GM19397 (cell line): Measurements from ENCODE around the gene GTF3C1.

Experiments
- ATAC-seq: cut with Tn5 transposase; IDR thresholded peaks from one replicate; pipeline ENCODE4 v1.9.1; 2021; ENCODE audit warnings: mild to moderate bottlenecking, moderate library complexity; ENCODE audit not compliant: unreplicated experiment

Gene GTF3C1

DNA sequence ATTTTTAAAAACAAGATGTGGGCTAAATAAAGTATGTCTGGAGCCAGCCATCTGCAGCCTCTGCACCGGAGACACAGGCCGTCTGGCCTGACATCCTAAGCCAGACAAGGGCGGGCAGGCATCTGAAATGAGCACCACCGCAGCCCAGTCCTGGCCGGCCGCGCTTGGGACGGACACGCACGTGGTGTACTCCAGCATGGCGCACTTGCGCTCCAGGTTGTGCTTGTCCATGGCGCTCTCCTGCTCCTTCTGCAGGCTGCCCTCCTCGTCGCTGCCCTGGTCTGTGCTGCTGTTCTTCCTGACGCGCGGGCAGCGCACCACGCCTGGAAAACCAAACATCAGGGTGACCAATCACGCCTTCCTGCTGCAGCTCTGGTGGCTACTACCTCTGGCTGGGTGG is 60.3 kb downstream of the GTF3C1 start:
- ATAC-seq: no peak

DNA sequence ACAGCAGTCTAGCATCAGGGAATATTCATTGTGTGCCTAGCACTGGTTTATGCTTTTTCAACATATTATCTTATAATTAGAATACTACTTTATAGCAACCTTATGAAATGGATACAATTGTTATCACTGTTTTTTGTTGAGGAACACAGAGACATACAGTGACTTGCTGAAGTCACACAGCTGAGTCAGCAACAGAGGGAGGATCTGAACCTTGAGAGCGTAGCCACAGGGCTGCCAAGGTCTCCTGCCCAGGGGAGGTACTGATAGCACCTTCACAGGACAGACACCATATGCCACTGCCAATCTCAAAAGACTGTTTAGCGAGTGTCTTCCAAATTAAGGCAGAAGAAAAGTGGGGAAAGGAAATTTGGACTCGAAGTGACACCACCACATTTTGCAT is 63.0 kb downstream of the GTF3C1 start:
- no peak for ATAC-seq

DNA sequence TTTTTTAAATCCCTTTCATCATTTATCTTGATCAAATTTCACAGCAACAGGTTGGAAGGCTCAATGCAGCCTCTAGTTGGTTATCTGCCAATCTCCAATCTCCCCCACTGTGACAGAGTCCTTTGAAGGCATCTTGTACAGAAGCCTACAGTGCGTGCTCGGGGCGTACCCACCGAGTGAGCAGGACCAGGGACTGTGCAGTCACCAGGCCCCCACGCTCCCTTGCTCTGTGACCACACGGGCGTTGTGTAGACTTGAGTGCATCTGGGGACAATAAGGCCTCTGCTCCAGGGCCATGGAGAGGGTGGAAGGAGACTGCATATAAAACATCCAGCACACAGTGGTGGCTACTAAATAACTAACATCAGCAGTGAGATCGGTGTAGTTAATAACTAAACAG is 63.4 kb downstream of the GTF3C1 start:
- ATAC-seq: no peak

DNA sequence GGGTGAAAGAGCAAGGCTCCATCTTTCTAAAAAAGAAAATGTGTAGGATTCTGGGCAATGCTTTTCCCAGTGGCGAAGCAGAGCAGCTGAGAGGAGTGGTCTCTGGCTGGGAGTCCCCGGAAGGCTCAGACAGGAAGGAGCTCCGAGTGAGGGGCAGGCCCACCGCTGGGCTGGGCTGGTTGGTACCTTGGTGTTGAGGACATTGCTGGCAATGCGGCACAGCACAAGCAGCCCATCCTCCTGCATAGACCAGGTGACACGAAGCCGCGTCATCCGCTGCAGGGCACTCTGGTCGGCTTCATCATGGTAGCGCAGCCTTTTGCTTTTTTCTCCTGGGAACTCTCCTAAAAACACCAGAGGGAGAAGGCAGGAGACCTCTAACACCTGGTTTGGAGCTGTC is 63.9 kb downstream of the GTF3C1 start:
- no peak for ATAC-seq

DNA sequence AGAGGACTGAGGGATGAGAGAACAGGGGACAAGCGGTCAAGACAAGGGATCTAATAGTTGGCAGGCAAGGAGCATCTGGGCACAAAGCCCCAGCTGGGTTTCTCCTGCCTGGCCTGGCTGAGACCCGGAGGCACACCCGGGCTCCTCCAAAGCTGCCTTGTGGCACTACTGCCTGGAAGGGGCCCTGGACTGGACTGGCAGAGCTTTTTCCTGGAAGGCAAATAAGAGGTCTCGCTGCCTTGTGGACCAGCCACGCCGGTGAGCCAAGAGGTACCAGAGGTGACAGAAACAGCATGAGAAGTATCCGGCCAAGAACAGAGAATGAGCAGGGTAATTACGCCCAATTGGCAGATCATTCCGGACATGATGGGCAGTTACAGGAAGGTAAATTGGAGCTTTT is 64.6 kb downstream of the GTF3C1 start:
- no peak for ATAC-seq

DNA sequence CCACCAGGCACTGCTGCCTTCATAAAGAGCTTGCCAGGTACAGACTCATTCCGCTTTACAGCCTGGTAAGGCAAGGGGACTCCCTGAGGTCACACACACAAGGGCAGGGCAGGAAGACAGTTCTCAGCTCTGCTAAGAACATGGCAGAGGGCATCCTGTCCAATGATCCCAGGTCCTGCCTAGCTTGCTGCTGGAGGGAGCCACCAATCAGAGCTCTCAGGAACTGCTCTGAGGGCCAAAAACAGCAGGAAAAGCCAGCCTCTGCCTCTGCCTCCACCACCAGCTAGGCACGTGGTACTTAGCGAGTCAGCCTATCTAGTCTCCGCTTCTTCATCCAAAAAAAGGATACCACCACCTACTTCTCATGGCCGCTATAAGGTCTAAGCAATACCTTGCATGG is 66.1 kb downstream of the GTF3C1 start:
- no peak for ATAC-seq

DNA sequence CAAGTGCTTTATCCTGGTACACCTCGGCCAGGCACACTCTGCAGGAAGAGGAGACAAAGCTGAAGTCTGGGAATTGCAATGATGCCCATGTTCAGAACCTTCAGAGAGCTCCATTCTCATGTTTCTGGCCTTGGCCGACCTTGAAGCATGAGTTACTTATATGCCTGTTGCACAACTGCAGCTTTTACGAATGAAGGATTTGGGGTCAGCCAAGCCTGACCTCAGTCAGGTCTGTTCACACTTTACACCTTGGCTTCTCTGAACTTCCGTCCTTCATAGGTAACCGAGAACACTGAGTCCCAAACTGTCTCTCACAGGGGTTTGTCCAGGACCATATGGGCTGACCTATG is 66.7 kb downstream of the GTF3C1 start:
- ATAC-seq: no peak

DNA sequence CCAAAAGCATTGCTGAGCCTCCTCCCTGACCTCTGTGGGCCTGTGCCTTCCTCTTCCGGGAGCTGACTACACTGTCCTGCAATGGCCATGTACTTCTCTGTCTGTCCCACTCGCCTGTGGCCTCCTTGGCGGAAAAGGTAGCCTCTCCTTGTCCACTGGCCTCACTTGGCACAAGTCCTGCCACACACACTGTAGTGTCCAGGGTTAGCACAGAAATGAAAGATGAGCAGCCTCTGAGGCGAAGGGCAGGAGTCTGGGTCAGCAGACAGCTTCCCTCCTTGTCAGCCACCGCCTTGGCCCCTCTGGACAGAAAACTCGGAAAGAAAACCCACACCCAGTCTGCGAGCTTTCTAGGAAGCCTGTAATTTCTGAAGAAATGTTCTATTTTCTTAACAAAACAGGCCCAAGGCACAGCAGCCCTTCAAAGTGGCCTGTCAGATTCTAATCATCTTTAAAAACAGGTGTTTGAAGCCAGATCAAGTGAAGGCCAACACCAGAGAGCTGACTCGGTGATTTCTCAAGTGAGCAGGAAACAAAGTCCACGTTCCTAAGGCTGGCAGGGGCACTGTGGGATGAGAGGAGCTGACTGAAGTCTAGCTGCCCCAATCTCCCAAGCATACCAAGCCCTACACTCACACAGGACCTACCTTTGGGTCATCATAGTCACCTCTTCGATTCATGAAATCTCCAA is 67.2 kb downstream of the GTF3C1 start:
- no peak for ATAC-seq

DNA sequence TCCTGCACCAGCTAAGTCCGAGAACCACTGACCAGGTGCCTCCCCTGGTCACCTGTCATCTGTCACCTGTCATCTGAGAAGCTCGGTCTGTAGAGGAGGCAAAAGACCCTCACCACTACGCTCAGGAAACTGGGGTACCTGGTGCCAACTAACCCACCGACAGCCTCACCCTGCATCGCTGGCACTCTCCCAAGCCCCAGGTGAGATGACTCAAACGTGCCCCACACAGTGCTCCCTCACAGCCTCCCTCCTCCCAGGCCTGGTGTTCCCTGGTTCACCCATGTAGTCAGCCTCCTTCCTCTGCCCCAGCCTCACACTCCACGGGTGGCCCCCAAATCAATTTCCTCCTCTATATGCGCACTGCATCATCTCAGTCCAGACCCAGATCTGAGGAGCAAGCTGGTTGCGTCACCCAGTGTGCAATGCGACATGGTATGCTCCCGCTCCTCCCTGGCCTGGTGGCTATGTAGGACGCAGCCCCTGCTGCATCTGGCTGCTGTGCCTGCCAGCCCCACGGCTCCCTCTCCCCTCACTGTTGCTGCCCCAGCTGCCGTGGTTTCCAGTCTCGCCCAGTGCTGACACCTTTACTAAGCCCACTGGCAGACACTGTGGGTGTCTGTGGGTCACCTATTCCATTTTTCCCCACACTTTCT is 68.3 kb downstream of the GTF3C1 start:
- no peak for ATAC-seq

DNA sequence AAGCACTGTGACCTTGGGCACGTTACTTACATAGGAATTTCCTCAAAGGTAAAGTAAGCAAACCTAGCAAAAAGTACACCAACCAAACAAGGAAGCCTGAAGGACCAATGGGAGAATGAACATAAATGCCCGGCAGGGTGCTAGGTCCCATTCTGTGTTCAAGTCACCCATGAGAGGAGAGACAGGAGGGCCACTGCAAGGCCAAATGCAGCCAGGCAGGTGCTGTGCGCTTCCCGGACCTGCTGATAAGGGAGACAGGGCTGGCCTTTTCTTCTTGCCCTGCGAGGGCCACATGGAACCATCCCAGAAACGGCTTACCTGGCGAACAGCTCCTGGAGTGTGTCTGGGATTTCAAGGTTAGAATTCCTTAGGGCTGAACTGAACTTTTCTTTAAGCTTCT is 69.0 kb downstream of the GTF3C1 start:
- ATAC-seq: no peak

DNA sequence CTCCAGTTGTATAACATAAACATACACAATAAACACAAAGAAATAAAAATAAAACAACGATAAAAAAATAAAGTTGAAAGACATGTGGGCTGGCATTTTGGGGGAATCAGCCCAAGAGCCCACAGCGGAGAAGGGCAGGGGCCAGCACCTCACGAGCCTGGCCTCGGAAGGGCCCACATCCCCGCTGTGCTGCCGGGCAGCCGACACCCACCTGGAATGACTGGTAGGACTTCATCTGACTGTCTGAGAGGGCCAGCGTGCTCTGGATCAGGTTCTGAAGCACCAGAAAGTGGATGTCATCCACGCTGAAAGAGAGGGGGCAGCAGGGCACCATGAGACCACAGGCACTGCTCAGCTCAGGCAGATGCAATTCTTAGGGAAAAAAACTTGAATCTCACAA is 73.5 kb downstream of the GTF3C1 start:
- no peak for ATAC-seq

DNA sequence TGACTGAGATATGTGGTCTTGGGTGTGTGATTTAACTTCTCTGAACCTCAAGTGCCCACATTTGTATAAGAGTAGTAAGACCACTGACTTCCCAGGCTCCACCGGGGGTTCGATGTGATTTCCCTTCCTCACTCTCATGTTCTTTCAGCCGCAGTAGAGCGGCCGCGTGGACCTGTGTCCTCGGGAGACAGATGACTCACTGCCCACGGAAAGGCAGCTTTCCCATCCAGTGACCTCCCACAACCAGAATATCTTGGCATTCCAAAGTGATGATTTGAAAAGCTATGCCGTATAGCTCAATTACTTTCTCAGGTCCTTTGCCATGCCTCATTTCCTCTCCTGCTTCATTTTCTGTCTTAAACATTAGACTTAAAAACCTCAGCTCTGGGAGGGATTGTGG is 74.2 kb downstream of the GTF3C1 start:
- ATAC-seq: no peak

DNA sequence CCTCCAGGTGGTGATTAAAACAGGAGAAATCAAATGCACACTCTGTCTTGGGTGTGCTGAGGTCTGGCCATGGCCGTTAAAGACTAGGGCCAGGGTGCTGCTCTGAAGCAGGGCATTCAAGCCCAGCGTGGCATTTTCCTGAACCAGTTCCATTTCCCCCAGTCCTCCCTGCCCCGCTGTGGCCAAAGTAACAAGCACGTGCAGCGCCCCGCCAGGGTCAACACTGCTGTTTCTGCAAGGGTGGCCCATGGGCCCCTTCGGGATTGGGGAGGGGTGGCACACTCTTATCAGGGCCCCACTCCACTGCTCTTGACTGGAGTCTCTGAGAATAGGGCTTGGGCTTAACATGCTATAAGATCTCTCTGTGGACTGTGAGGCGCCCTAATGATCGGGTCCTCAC is 74.8 kb downstream of the GTF3C1 start:
- no peak for ATAC-seq

DNA sequence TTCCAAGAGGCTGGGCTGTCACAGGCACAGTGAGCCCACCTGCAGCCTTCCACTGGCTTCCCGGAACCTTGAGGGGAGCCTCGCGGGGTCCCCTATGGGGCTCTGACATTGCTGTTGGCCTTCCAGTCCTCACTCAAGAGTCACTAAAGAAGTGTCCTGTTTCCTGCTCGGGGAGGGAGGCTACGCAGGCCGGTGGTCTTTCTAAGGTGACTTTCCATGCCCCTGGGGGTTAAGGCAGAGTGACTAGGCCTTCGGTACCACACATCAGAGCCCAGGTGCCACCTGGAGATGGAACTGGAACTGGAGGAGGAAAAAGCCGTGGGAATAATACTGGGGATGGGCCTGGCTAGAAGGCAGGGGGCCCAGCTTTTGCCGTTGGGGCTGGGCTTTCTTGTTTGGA is 75.7 kb downstream of the GTF3C1 start:
- ATAC-seq: no peak

DNA sequence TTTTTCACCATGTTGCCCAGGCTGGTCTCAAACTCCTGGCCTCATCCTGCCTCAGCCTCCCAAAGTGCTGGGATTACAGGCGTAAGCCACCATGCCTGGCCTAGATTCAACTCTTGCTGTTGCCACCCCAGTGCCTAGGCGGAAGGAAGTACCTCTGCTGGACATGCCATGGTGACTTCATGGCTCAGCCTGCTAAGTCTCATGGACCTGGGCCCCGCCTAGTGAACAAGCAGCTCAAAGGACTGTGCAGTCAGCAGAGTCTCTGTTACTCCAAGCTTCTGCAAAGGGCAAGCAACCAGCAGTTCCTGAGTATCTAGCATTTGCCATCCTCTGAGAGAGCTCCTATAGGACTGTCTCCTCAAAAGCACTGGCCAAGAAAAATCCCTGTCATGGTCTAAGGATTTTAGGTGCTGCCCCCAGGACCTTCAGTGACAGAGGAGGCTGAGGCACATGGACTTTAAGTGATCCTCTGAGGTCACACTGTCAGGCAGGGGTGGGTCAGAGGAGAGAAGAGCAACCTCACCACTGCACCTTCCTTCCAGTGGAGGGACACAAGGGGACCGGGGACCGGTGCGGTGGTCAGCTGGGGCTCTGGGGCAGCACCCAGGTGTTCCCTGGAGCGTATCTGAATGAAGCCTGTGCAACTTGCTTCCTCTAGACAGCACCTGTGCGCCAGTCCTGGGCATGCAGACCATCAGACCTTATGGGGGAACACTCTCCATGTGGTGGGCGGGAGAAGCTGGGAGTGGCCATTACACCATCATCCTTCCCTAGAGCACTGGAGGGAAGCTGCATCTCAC is 76.4 kb downstream of the GTF3C1 start:
- no peak for ATAC-seq

DNA sequence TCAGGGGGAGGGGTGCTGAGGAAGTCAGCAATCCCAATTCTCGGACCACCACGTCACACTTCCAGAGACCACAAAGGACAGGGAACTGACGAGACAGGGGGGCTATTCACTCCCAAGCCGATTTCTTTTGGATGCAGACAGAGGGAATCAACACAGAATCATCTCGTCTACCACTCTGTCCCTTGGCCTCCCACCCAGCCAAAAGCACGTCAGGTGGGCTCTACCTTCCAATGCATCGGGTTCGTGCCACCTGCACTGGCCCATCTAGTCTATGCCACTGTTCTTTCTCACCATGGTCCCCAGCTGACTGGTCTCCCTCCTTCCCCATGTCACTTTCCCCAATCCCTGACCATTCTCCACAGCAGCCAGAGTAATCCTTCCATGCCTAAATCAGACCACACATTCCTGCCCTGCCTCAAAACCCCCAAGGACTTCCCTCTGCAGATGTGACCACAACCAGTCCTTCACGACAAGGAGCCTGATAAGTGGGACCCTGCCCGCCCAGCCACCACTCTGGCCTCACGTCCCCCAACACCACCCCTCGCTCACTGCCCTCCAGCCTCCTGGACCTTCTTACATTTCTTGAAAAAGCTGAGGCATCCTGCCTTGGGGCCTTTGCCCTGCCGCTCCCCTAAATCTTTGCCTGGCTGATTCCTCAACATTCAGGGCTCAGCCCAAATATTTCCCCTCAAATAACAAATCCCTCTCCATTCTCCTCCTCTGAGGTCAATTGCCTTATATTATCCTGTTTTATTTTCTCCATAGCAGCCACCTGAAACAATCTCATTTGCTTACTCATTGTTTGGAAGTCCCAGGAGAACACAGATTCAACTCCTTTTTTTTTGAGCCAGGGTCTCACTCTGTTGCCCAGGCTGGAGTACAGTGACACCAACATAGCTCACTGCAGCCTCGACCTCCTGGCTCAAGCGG is 77.4 kb downstream of the GTF3C1 start:
- no peak for ATAC-seq

DNA sequence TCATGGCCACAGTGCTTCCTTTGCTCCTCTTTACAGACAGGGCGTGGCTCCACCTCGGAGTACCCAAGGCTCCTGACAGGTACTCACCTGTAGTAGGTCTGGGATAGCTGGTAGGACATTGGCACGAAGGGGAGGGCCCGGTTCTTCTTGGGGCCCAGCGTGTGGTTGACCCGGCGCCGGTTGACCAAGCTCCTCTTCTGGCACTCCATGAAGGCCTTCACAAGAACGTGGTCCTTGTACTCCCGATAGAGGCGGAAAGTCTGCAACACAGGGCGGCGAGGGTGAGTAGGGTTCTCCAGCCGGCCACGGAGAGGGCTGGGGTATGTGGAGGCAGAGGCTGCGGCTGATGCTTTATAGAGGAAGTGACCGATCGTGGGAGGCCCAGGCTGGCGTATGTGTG is 78.1 kb downstream of the GTF3C1 start:
- ATAC-seq: no peak

DNA sequence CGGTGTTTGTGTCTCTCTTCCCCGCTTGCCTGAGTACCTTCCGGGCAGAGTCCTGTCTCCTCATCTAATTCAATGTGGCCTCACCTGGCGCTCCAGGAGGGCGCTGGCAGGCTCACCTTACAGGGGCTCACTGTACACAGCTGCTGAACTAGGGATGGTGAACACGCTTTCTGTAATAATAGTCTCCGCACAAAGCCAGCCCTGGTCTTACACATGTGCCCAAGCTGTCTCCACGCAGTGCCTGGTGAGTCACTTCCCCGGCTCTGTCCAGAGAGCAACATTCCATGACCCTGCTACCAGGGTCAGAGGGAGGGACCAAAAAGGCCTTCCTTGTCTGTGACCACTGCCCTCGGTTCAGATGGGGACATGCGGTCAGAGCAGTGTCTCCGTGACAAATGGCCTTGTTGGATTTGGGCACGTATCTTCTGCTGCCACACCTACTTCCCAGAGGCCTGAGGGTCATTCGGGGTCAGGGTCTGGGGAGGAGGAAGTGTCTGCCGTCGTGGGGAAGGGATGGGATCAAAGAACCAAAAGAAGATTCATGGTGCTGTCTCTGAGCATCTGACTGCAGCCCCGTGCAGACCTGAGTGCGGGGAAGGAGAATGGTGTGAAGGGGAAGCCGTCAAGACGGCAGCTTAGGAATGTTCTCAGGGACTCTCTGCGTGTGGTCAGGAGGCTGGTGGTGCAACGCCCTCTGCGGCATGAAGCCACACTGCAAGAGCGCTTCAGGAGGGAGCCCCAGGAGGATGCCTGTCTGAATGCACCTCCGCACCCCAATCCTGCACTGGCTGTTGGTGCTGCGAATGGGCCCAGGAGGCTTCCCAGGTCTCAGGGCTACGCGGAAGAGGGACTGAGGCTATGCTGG is 78.9 kb downstream of the GTF3C1 start:
- ATAC-seq: no peak

DNA sequence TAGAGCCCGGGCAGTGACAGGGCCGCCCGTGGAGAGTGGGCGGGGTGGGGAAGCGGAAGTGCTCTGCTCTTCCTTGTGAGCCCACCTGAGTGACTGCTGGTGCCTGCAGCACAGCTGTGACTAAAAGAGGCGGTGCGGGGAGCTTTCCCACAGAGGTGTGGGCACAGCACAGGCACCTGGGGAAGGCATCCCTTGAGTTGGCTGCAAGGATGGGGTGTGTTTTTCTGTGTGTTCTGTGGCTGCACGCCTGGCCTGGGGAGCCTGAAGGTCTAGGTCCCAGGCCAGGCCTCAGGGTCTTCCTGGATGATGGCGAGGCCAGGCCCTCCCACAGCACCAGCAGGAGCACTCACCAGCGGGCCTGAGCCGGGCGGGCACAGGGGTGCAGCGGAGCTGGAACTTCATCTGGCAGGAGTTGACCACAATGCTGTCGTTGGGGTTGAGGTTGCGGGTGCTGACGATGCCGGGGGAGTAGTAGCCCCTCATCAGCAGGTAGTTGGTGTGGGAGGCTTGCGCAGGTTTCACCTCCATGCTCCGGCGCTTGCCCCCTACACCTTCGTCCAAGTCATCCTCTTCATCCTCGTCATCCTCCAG is 80.7 kb downstream of the GTF3C1 start:
- no peak for ATAC-seq

DNA sequence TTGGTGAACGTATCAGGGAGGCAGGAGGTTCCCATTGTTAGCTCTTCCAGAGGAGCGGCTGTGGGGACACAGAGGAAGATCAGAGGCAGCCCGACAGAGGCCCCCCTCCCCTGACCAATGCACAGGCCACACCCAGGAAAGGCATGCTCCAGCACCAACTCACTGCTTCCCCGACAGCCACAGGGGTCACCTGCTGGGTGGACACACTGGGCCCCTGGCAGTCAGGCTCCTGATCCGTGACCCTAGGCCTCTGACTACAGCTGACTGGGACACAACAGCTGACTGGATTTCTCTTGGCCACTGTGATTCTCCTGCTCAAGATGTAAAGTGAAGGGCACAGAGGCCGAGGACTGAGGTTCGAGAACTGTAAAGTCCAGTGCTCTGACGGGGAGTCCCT is 84.2 kb downstream of the GTF3C1 start:
- ATAC-seq: no peak
